HepG2 (cell line): ENCODE data around the gene CHST1. TPM values are rescaled to one million over a fixed set of nuclear protein-coding genes. Genes with fewer than 3 reads are reported as not detected.

Experiments
- ATAC-seq: fragments of 200-7000 bp; cut with Tn5 transposase; 3 replicates; pipeline ENCODE4 v1.9.1; 2020; ENCODE audit warnings: mild to moderate bottlenecking, moderate library complexity
- BruUV-seq: library from RNA; stranded (reverse); fragments of 400-500 nt; replicated peaks from 2 replicates; lab custom pipeline; 2021; lab: Mats Ljungman, UMichigan
- CTCF ChIA-PET: fragments of 300-600 bp; formaldehyde crosslinking; extraction: SDS; loops from one replicate; lab custom pipeline; 2021; ENCODE audit warnings: low total read pairs, inconsistent platforms, low intra/inter-chr PET ratio; lab: Yijun Ruan, JAX
- POLR2A ChIA-PET: fragments of 350-600 bp; sonication (Branson Sonifier 250); formaldehyde crosslinking; loops from one replicate; lab custom pipeline; 2020; ENCODE audit warnings: antibody characterized with exemption, inconsistent platforms; lab: Yijun Ruan, JAX
- DNase-seq: peaks from one replicate; pipeline ENCODE4 v3.0.0-alpha.2; 2015; ENCODE audit warnings: low spot score
- FAIRE-seq: peaks from 3 replicates; lab custom pipeline; 2011; peaks lifted over from hg19 to GRCh38; lab: Jason Lieb, UNC
- H2AFZ ChIP-seq: one replicate; pipeline ENCODE4 v1.6.1; 2011; ENCODE audit warnings: low read length, inconsistent platforms
- H3K27ac ChIP-seq: fragments of 300-600 bp; 3 replicates; pipeline ENCODE4 v1.8.0; 2011; ENCODE audit warnings: mixed run types, mild to moderate bottlenecking, mixed read lengths, low read length, inconsistent platforms; ENCODE audit not compliant: insufficient read depth; ENCODE audit errors: extremely low read length
- H3K27me3 ChIP-seq, 2 experiments: fragments of 200-600 bp in 1 of 2; 2 replicates in 1 of 2; 3 replicates in 1 of 2; pipeline versions ENCODE4 v1.6.0 to v1.8.0; 2011; ENCODE audit warnings: low read length in 2 of 2, mild to moderate bottlenecking in 2 of 2, moderate library complexity in 2 of 2, inconsistent platforms in 1 of 2; ENCODE audit not compliant: insufficient read depth in 2 of 2, control insufficient read depth in 1 of 2
- H3K36me3 ChIP-seq, 2 experiments: fragments of 200-600 bp in 1 of 2; replicated peaks in 1 of 2; 2 replicates in 1 of 2; 3 replicates in 1 of 2; pipeline versions ENCODE4 v1.5.1 to v1.8.0; 2011; ENCODE audit warnings: low read length in 2 of 2, inconsistent platforms in 1 of 2; ENCODE audit not compliant: insufficient read depth in 2 of 2, control insufficient read depth in 1 of 2
- H3K4me1 ChIP-seq: 2 replicates; pipeline ENCODE4 v1.5.1; 2012; ENCODE audit warnings: low read length, inconsistent platforms; ENCODE audit not compliant: insufficient read depth
- H3K4me2 ChIP-seq: 2 replicates; pipeline ENCODE4 v1.6.0; 2011; ENCODE audit warnings: low read depth, low read length, inconsistent platforms
- H3K4me3 ChIP-seq, 3 experiments: fragments of 200-600 bp in 1 of 3; sonication (generic), shearing (Covaris generic) in 1 of 3; replicated peaks in 1 of 3; 2 replicates each; pipeline ENCODE4 v1.5.1; 2011 to 2016; ENCODE audit warnings: low read length in 3 of 3, inconsistent platforms in 2 of 3, low read depth in 2 of 3, mild to moderate bottlenecking in 2 of 3, control low read depth in 1 of 3, mixed read lengths in 1 of 3; ENCODE audit not compliant: insufficient read depth in 1 of 3
- H3K79me2 ChIP-seq: one replicate; pipeline ENCODE4 v1.6.1; 2011; ENCODE audit warnings: low read length, inconsistent platforms; ENCODE audit not compliant: insufficient read depth
- H3K9ac ChIP-seq: 2 replicates; pipeline ENCODE4 v1.6.0; 2011; ENCODE audit warnings: mild to moderate bottlenecking, low read depth, low read length, inconsistent platforms; ENCODE audit not compliant: insufficient read depth
- H3K9me3 ChIP-seq: 2 replicates; pipeline ENCODE4 v1.5.1; 2012; ENCODE audit warnings: mild to moderate bottlenecking, low read length
- H4K20me1 ChIP-seq: 2 replicates; pipeline ENCODE4 v1.6.0; 2011; ENCODE audit warnings: inconsistent platforms, mild to moderate bottlenecking, low read length, moderate library complexity; ENCODE audit not compliant: insufficient read depth
- ARID3A ChIP-seq: IDR thresholded peaks from 2 replicates; pipeline ENCODE4 v1.6.1; 2012; ENCODE audit warnings: low read depth, low read length, improper control_type of control experiment
- MXD1 ChIP-seq: sonication (generic); formaldehyde crosslinking; IDR thresholded peaks from 2 replicates; pipeline ENCODE4 v1.4.0; 2020; ENCODE audit warnings: mild to moderate bottlenecking, missing genetic modification reagents
- SMAD9 ChIP-seq: sonication (generic); formaldehyde crosslinking; IDR thresholded peaks from 2 replicates; pipeline ENCODE4 v1.5.1; 2020; ENCODE audit warnings: mild to moderate bottlenecking, missing genetic modification reagents
- STAG1 ChIP-seq: sonication (generic); formaldehyde crosslinking; IDR thresholded peaks from 2 replicates; pipeline ENCODE4 v1.4.0; 2020; ENCODE audit warnings: missing genetic modification reagents
- TBL1XR1 ChIP-seq: fragments of 150-350 bp; IDR thresholded peaks from 2 replicates; pipeline ENCODE4 v1.6.1; 2014; ENCODE audit warnings: borderline replicate concordance, low read length; ENCODE audit not compliant: partially characterized antibody
- USF2 ChIP-seq, 2 experiments: sonication (generic) in 1 of 2; formaldehyde crosslinking in 1 of 2; IDR thresholded peaks; 2 replicates each; pipeline versions ENCODE4 v1.5.1 to v1.6.1; 2011 to 2020; ENCODE audit warnings: borderline replicate concordance in 1 of 2, low read depth in 1 of 2, low read length in 1 of 2, mild to moderate bottlenecking in 1 of 2, missing genetic modification reagents in 1 of 2, moderate library complexity in 1 of 2
- ZNF10 ChIP-seq: sonication (generic); formaldehyde crosslinking; IDR thresholded peaks from 2 replicates; pipeline ENCODE4 v1.4.0; 2020; ENCODE audit warnings: mild to moderate bottlenecking, low read depth, missing genetic modification reagents, borderline replicate concordance
- ZNF101 ChIP-seq: sonication (generic); formaldehyde crosslinking; IDR thresholded peaks from 2 replicates; pipeline ENCODE4 v1.4.0; 2020; ENCODE audit warnings: mild to moderate bottlenecking, low read depth, missing genetic modification reagents, borderline replicate concordance
- ZNF446 ChIP-seq: sonication (generic); formaldehyde crosslinking; IDR thresholded peaks from 2 replicates; pipeline ENCODE4 v1.5.0; 2020; ENCODE audit warnings: mild to moderate bottlenecking, missing genetic modification reagents
- ZNF652 ChIP-seq: IDR thresholded peaks from 2 replicates; pipeline ENCODE4 v1.6.1; 2016; ENCODE audit warnings: low read depth, borderline replicate concordance
- ZNF687 ChIP-seq: sonication (generic); formaldehyde crosslinking; IDR thresholded peaks from 2 replicates; pipeline ENCODE4 v1.5.1; 2020; ENCODE audit warnings: mild to moderate bottlenecking, missing genetic modification reagents, moderate library complexity
- ZNF724P ChIP-seq: sonication (generic); formaldehyde crosslinking; IDR thresholded peaks from 2 replicates; pipeline ENCODE4 v1.8.0; 2022; ENCODE audit warnings: missing genetic modification reagents, borderline replicate concordance
- WGBS: methylation state at CpG from one replicate; pipeline ENCODE4 v1.1.6; 2017; ENCODE audit warnings: low lambda C conversion rate; 5-methylcytosine and 5-hydroxymethylcytosine counted together
- in situ Hi-C: cut with HindIII; loops from 2 replicates; pipeline ENCODE4 v1.10.0; 2017; ENCODE audit warnings: low pct_unique_long_range_greater_than_20kb; ENCODE audit not compliant: extremely low pct_ligation_motif_present
- intact Hi-C: fragments of 100-400 bp; cut with micrococcal nuclease; formaldehyde crosslinking; loops from one replicate; pipeline ENCODE4 v1.10.0; 2022; ENCODE audit not compliant: unreplicated experiment
- polyA plus RNA-seq, 8 experiments: library from polyadenylated mRNA; depleted of rRNA in 3 of 8; stranded (reverse) in 7 of 8; unstranded in 1 of 8; fragments of >200 nt; fragmentation: Illumina TruSeq in 4 of 8; extraction: Trizol in 4 of 8; gene quantifications; 2 replicates each; pipeline versions ENCODE4 v1.2.1 to v1.2.3, GENCODE V29; 2011 to 2016; ENCODE audit warnings: low read depth in 4 of 8, missing spikeins in 1 of 8, mixed read lengths in 1 of 8; ENCODE audit not compliant: insufficient read depth in 1 of 8
- total RNA-seq, 5 experiments: library from RNA; depleted of rRNA; stranded (reverse); fragments of >200 nt; fragmentation: Illumina TruSeq; extraction: Trizol; gene quantifications; 2 replicates each; pipeline ENCODE4 v1.2.3, GENCODE V29; 2016; ENCODE audit warnings: low read depth in 1 of 5

Gene CHST1
- total and polyA plus RNA-seq, 2 of the 13 experiments (the other 11 are each of a cell fraction or from before 2014, with no cell fraction given) = not detected

GRCh38 chr11:45704133-45704532 lies 38.7 kb upstream of the CHST1 start:
- Histone ChIP-seq H4K20me1 (no peaks in the 10 kb centered on the region), H3K27ac (no peak overlapping the region), H3K9me3 (no peaks in the 10 kb centered on the region), H3K27me3 (peaks cover 0 to 44% of the 10 kb centered on the region in 2 experiments; a peak in 2 of 5 replicates), H3K36me3 (no peaks in the 10 kb centered on the region), H3K79me2 (no peaks in the 10 kb centered on the region), H3K9ac (no peak overlapping the region), H3K4me2 (no peak overlapping the region), H3K4me1 (no peaks in the 10 kb centered on the region), H2AFZ (no peak overlapping the region), H3K4me3 (no peak overlapping the region)
- no peak for FAIRE-seq
- no peak for ATAC-seq
- BruUV-seq = no TSS peak
- WGBS = 3% methylated on average over 4 of the region's 4 CpGs
- ChIA-PET POLR2A (no interaction called here), CTCF (no interaction called here)
- intact Hi-C loops (no loop called here), in situ Hi-C loops (no loop called here)
- DNase-seq = no peak
- TF ChIP-seq STAG1 (CRISPR knock-in tag) (no peak), ZNF652 (no peak), ZNF10 (CRISPR knock-in tag) (no peak), MXD1 (CRISPR knock-in tag) (no peak), ZNF101 (CRISPR knock-in tag) (no peak), USF2 (IDR thresholded peaks at IDR 0.05; ENCODE audit: low read depth, low read length) (no peak), USF2 (CRISPR knock-in tag; IDR thresholded peaks at IDR 0.05; ENCODE audit: borderline replicate concordance) (no peak), ZNF724P (CRISPR knock-in tag) (no peak), SMAD9 (CRISPR knock-in tag) (no peak), ARID3A (no peak), TBL1XR1 (no peak), ZNF687 (CRISPR knock-in tag) (no peak), ZNF446 (no peak)
